ENCODE measurements around the gene CALB2. TPM values are rescaled to one million over a fixed set of nuclear protein-coding genes. Genes with fewer than 3 reads are reported as not detected.

Gene CALB2
- total RNA-seq, 1 donor from 2014 or later: not detected

- ATAC-seq (ENCODE audit: low read depth): no peak
- H3K4me1 Mint-ChIP-seq: peaks cover 9% of the 10 kb centered on the region
- POLR2A ChIA-PET: no interaction called here
- no peak for TF ChIP-seq CTCF (IDR thresholded peaks at IDR 0.05)
- H3K27ac Mint-ChIP-seq: no peak overlapping the region
- H3K9me3 Mint-ChIP-seq: no peaks in the 10 kb centered on the region
- H3K4me3 Mint-ChIP-seq: no peak overlapping the region
- CTCF ChIA-PET: interaction anchor here (8.5 kb wide), 1 partner anchor 91 kb away, joined by 135 read pairs; no protein-coding TSS in a partner anchor
- H3K36me3 Mint-ChIP-seq (ENCODE audit: low read depth): no peaks in the 10 kb centered on the region
- intact Hi-C loops (cut with micrococcal nuclease): no loop called here
- no peak for DNase-seq
- peaks cover 22% of the 10 kb centered on the region for H3K27me3 Mint-ChIP-seq
Observed at GRCh38 chr16:71408536-71408935, 50.0 kb downstream of the CALB2 start.

- CTCF ChIA-PET: interaction anchor here (8.5 kb wide), 1 partner anchor 90 kb away, joined by 135 read pairs; no protein-coding TSS in a partner anchor
- DNase-seq (no peak), ATAC-seq (ENCODE audit: low read depth) (no peak)
- Mint-ChIP-seq H3K4me3 (no peak overlapping the region), H3K27me3 (peaks cover 20% of the 10 kb centered on the region), H3K36me3 (ENCODE audit: low read depth) (no peaks in the 10 kb centered on the region), H3K9me3 (no peaks in the 10 kb centered on the region), H3K4me1 (peaks cover 9% of the 10 kb centered on the region), H3K27ac (no peak overlapping the region)
- POLR2A ChIA-PET: no interaction called here
- TF ChIP-seq CTCF (IDR thresholded peaks at IDR 0.05): no peak
- intact Hi-C loops (cut with micrococcal nuclease): no loop called here
Observed at GRCh38 chr16:71409011-71409775, 50.7 kb downstream of the CALB2 start.

GRCh38 chr16:71410146-71410545 is 51.6 kb downstream of the CALB2 start:
- ATAC-seq (ENCODE audit: low read depth) (no peak), DNase-seq (no peak)
- H3K9me3 Mint-ChIP-seq: no peaks in the 10 kb centered on the region
- no peak overlapping the region for H3K4me3 Mint-ChIP-seq
- intact Hi-C loops (cut with micrococcal nuclease): no loop called here
- H3K27ac Mint-ChIP-seq: no peak overlapping the region
- H3K27me3 Mint-ChIP-seq: peaks cover 16% of the 10 kb centered on the region
- POLR2A ChIA-PET: no interaction called here
- no peaks in the 10 kb centered on the region for H3K36me3 Mint-ChIP-seq (ENCODE audit: low read depth)
- peaks cover 9% of the 10 kb centered on the region for H3K4me1 Mint-ChIP-seq
- CTCF ChIA-PET: interaction anchor here (0.9 to 8.5 kb wide), 4 partner anchors 12 to 200 kb away, joined by 3 to 135 read pairs (median 60); no protein-coding TSS in a partner anchor
- no peak for TF ChIP-seq CTCF (IDR thresholded peaks at IDR 0.05)

GRCh38 chr16:71412270-71413160 is 54.0 kb downstream of the CALB2 start:
- intact Hi-C loops (cut with micrococcal nuclease): loop anchor here (1.0 kb wide), 5 partner anchors 50 to 334 kb away; partner anchors contain the start of gene ZNF23
- Mint-ChIP-seq H3K27me3 (peaks cover 32% of the 10 kb centered on the region), H3K27ac (no peak overlapping the region)

More at GRCh38 chr16:71412270-71413160, 54.0 kb downstream of the CALB2 start:
- POLR2A ChIA-PET: interaction anchor here (1.7 kb wide), 1 partner anchor 198 kb away, joined by 4 read pairs; no protein-coding TSS in a partner anchor
- no peaks in the 10 kb centered on the region for H3K9me3 Mint-ChIP-seq
- H3K4me3 Mint-ChIP-seq: no peak overlapping the region
- no peaks in the 10 kb centered on the region for H3K36me3 Mint-ChIP-seq (ENCODE audit: low read depth)
- peak; percentile 57 for ATAC-seq (ENCODE audit: low read depth)
- peaks cover 9% of the 10 kb centered on the region for H3K4me1 Mint-ChIP-seq
- CTCF ChIA-PET: interaction anchor here (0.7 to 8.5 kb wide), 14 partner anchors 10 to 204 kb away, joined by 3 to 135 read pairs (median 5); partner anchors contain the start of gene ZNF23
- TF ChIP-seq CTCF (IDR thresholded peaks at IDR 0.05): peak; percentile 38
- peak; percentile 36 for DNase-seq

All from activated B cell treated with CpG ODN at 0.5 μM for 24 hours (primary cell).